A549 (cell line): Measurements from ENCODE around the gene NID1. TPM values are rescaled to one million over a fixed set of nuclear protein-coding genes. Genes with fewer than 3 reads are reported as not detected.

Experiments used
- ATAC-seq, 2 experiments: fragments of 200-7000 bp in 1 of 2; fragments of >200 bp in 1 of 2; cut with Nextera tagmentation in 1 of 2; cut with Tn5 transposase in 1 of 2; 3 replicates each; pipeline versions ENCODE4 v1.8.0 to v1.9.1; 2018 to 2020; ENCODE audit warnings: mild to moderate bottlenecking in 1 of 2, moderate library complexity in 1 of 2
- CTCF ChIA-PET: fragments of 300-600 bp; sonication (Branson Sonifier 250); formaldehyde crosslinking; extraction: SDS; loops from one replicate; lab custom pipeline; 2021; ENCODE audit warnings: antibody characterized with exemption, inconsistent platforms; lab: Yijun Ruan, JAX
- POLR2A ChIA-PET: fragments of 350-600 bp; formaldehyde crosslinking; extraction: SDS; loops from one replicate; lab custom pipeline; 2021; ENCODE audit warnings: antibody characterized with exemption, inconsistent platforms; lab: Yijun Ruan, JAX
- DNase-seq, 2 experiments: peaks; one replicate each; pipeline versions ENCODE4 v3.0.0 to v3.0.0-alpha.2; 2011 to 2016; ENCODE audit warnings: low read depth in 1 of 2, low spot score in 1 of 2
- FAIRE-seq: peaks from 2 replicates; lab custom pipeline; 2011; peaks lifted over from hg19 to GRCh38; lab: Jason Lieb, UNC
- H3K27ac ChIP-seq, 2 experiments: fragments of >200 bp; sonication (Bioruptor Twin); formaldehyde crosslinking; 3 replicates each; pipeline ENCODE4 v1.5.1; 2016 to 2017
- H3K4me1 ChIP-seq: fragments of >200 bp; sonication (Bioruptor Twin); formaldehyde crosslinking; 3 replicates; pipeline ENCODE4 v1.6.1; 2016
- H3K4me2 ChIP-seq: fragments of >200 bp; sonication (Bioruptor Twin); formaldehyde crosslinking; 3 replicates; pipeline ENCODE4 v1.6.1; 2016
- H3K4me3 ChIP-seq: fragments of >200 bp; sonication (Bioruptor Twin); formaldehyde crosslinking; 3 replicates; pipeline ENCODE4 v1.5.1; 2016
- H3K9me3 ChIP-seq: fragments of >200 bp; sonication (Bioruptor Twin); formaldehyde crosslinking; 3 replicates; pipeline ENCODE4 v1.6.1; 2016
- BCL3 ChIP-seq: fragments of >200 bp; sonication (Bioruptor Twin); formaldehyde crosslinking; IDR thresholded peaks from 3 replicates; pipeline ENCODE4 v1.6.1; 2016
- BHLHE40 ChIP-seq: IDR thresholded peaks from 2 replicates; pipeline ENCODE4 v1.6.1; 2012; ENCODE audit warnings: low read depth, low read length, inconsistent platforms
- CEBPB ChIP-seq, 2 experiments: fragments of >200 bp in 1 of 2; sonication (Bioruptor Twin) in 1 of 2; formaldehyde crosslinking in 1 of 2; IDR thresholded peaks; 2 replicates each; pipeline ENCODE4 v1.6.1; 2012 to 2016
- CHD4 ChIP-seq: fragments of 200-600 bp; sonication (generic); IDR thresholded peaks from 2 replicates; pipeline ENCODE4 v1.6.1; 2016; ENCODE audit warnings: antibody characterized with exemption, mild to moderate bottlenecking, borderline replicate concordance
- CTCF ChIP-seq: fragments of >200 bp; sonication (Bioruptor Twin); formaldehyde crosslinking; IDR thresholded peaks from 3 replicates; pipeline ENCODE4 v1.5.1; 2016
- ESRRA ChIP-seq: fragments of 150-350 bp; IDR thresholded peaks from 2 replicates; pipeline ENCODE4 v1.6.1; 2014; ENCODE audit warnings: mild to moderate bottlenecking, low read length, borderline replicate concordance
- FOSL2 ChIP-seq, 2 experiments: fragments of 450-650 bp in 1 of 2; fragments of >200 bp in 1 of 2; sonication (Bioruptor Twin) in 1 of 2; formaldehyde crosslinking; IDR thresholded peaks; 2 replicates each; pipeline versions ENCODE4 v1.5.0 to v1.6.1; 2016 to 2020; ENCODE audit warnings: mild to moderate bottlenecking in 1 of 2, moderate library complexity in 1 of 2
- FOXS1 ChIP-seq: fragments of 250-450 bp; sonication (Bioruptor Pico); IDR thresholded peaks from 2 replicates; pipeline ENCODE4 v1.5.0; 2020; ENCODE audit warnings: mild to moderate bottlenecking, moderate library complexity
- GATA3 ChIP-seq: IDR thresholded peaks from 2 replicates; pipeline ENCODE4 v1.6.1; 2012; ENCODE audit warnings: borderline replicate concordance
- HDAC2 ChIP-seq: fragments of 200-600 bp; sonication (generic); IDR thresholded peaks from 2 replicates; pipeline ENCODE4 v1.6.1; 2016
- HES2 ChIP-seq: fragments of >200 bp; sonication (Bioruptor Twin); formaldehyde crosslinking; IDR thresholded peaks from 2 replicates; pipeline ENCODE4 v1.6.1; 2016
- HEYL ChIP-seq: fragments of 250-450 bp; sonication (Bioruptor Pico); IDR thresholded peaks from 2 replicates; pipeline ENCODE4 v1.8.0; 2021; ENCODE audit warnings: mild to moderate bottlenecking, moderate library complexity
- HMGXB4 ChIP-seq: fragments of 250-450 bp; sonication (Bioruptor Pico); IDR thresholded peaks from 2 replicates; pipeline ENCODE4 v1.5.0; 2021; ENCODE audit warnings: mild to moderate bottlenecking, moderate library complexity, borderline replicate concordance
- HOXA7 ChIP-seq: fragments of 250-450 bp; sonication (Bioruptor Pico); IDR thresholded peaks from 2 replicates; pipeline ENCODE4 v1.5.0; 2020; ENCODE audit warnings: mild to moderate bottlenecking, moderate library complexity
- HOXB5 ChIP-seq: fragments of 250-450 bp; sonication (Bioruptor Pico); IDR thresholded peaks from 2 replicates; pipeline ENCODE4 v1.5.0; 2020; ENCODE audit warnings: mild to moderate bottlenecking, moderate library complexity
- JUNB ChIP-seq: fragments of >200 bp; sonication (Bioruptor Twin); formaldehyde crosslinking; IDR thresholded peaks from 2 replicates; pipeline ENCODE4 v1.6.1; 2016
- KDM1A ChIP-seq: fragments of 200-600 bp; sonication (generic); IDR thresholded peaks from 2 replicates; pipeline ENCODE4 v1.6.1; 2016; ENCODE audit warnings: low read depth, mild to moderate bottlenecking
- KDM5A ChIP-seq: fragments of 200-600 bp; sonication (generic); IDR thresholded peaks from 2 replicates; pipeline ENCODE4 v1.6.1; 2016; ENCODE audit warnings: antibody characterized with exemption, mild to moderate bottlenecking
- MAX ChIP-seq: IDR thresholded peaks from 2 replicates; pipeline ENCODE4 v1.6.1; 2012
- MAZ ChIP-seq: fragments of 150-350 bp; IDR thresholded peaks from 2 replicates; pipeline ENCODE4 v1.6.1; 2014; ENCODE audit warnings: antibody characterized with exemption, low read depth, low read length, borderline replicate concordance
- NFE2L2 ChIP-seq: fragments of 150-350 bp; conservative IDR thresholded peaks from 2 replicates; pipeline ENCODE4 v1.6.1; 2014; ENCODE audit warnings: low read length
- PBX3 ChIP-seq: IDR thresholded peaks from 2 replicates; pipeline ENCODE4 v1.6.1; 2012
- POLR2AphosphoS2 ChIP-seq: conservative IDR thresholded peaks from 2 replicates; pipeline ENCODE4 v1.6.1; 2012; ENCODE audit warnings: low read length, improper control_type of control experiment, inconsistent platforms
- RAD21 ChIP-seq, 2 experiments: fragments of >200 bp in 1 of 2; sonication (Bioruptor Twin) in 1 of 2; formaldehyde crosslinking in 1 of 2; IDR thresholded peaks in 1 of 2; conservative IDR thresholded peaks in 1 of 2; 2 replicates in 1 of 2; 3 replicates in 1 of 2; pipeline ENCODE4 v1.6.1; 2012 to 2018; ENCODE audit warnings: inconsistent platforms in 1 of 2
- RNF2 ChIP-seq: fragments of 200-600 bp; sonication (generic); IDR thresholded peaks from 2 replicates; pipeline ENCODE4 v1.6.1; 2016; ENCODE audit warnings: low read depth, mild to moderate bottlenecking, antibody characterized with exemption, moderate library complexity, borderline replicate concordance
- TFCP2L1 ChIP-seq: fragments of 250-450 bp; sonication (Bioruptor Pico); IDR thresholded peaks from 2 replicates; pipeline ENCODE4 v1.5.0; 2021; ENCODE audit warnings: mild to moderate bottlenecking
- TP53 ChIP-seq: fragments of 250-450 bp; sonication (Bioruptor Pico); IDR thresholded peaks from 2 replicates; pipeline ENCODE4 v1.5.0; 2021; ENCODE audit warnings: mild to moderate bottlenecking, moderate library complexity
- ZFP36 ChIP-seq: fragments of 450-650 bp; IDR thresholded peaks from 2 replicates; pipeline ENCODE4 v1.6.1; 2014; ENCODE audit warnings: borderline replicate concordance; ENCODE audit not compliant: partially characterized antibody
- WGBS: methylation state at CpG from one replicate; pipeline ENCODE4 v1.1.6; 2017; ENCODE audit errors: missing lambda C conversion rate; 5-methylcytosine and 5-hydroxymethylcytosine counted together
- polyA plus RNA-seq, 4 experiments: library from polyadenylated mRNA; depleted of rRNA in 3 of 4; stranded (reverse); fragments of >200 nt; fragmentation: RNase III in 1 of 4; extraction: RNeasy Plus Mini Kit Qiagen cat#74134 plus additional on column Dnase treatment in 1 of 4; gene quantifications; 2 replicates in 3 of 4; 3 replicates in 1 of 4; pipeline ENCODE4 v1.2.3, GENCODE V29; 2011 to 2017

Gene NID1
- polyA plus RNA-seq, 2 of the 4 experiments (the other 2 are of a cell fraction): 6.8 to 10.5 TPM

- TF ChIP-seq CTCF: no peak
- no peak for TF ChIP-seq BHLHE40
- no peak for TF ChIP-seq HEYL (CRISPR knock-in tag)
Measured at GRCh38 chr1:236067854-236068454, 3.1 kb upstream of the NID1 start (continued).

- 0 out of 3 replicates have a peak, but pooled peaks cover 5% of the 10 kb centered on the region for H3K4me1 ChIP-seq
- H3K27ac ChIP-seq: no peak overlapping the region
- DNase-seq: no peak
- 95% methylated on average over 6 of the region's 6 CpGs for WGBS
- ATAC-seq: no peak
- H3K9me3 ChIP-seq: no peaks in the 10 kb centered on the region
- ChIA-PET POLR2A (no interaction called here), CTCF (interaction anchor here (1.1 to 1.5 kb wide), 3 partner anchors 14 to 562 kb away, joined by 3 to 4 read pairs (median 4); partner anchors contain the start of gene B3GALNT2)
- no peak overlapping the region for H3K4me2 ChIP-seq
- no peak for FAIRE-seq
- no peak overlapping the region for H3K4me3 ChIP-seq
- TF ChIP-seq ESRRA (no peak), BHLHE40 (no peak), ZFP36 (no peak), CHD4 (no peak), CEBPB (IDR thresholded peaks at IDR 0.05) (no peak), HDAC2 (no peak), GATA3 (no peak), FOSL2 (IDR thresholded peaks at IDR 0.05) (no peak), FOSL2 (CRISPR knock-in tag; IDR thresholded peaks at IDR 0.05) (no peak), MAZ (no peak), TP53 (CRISPR knock-in tag) (no peak), NFE2L2 (no peak), HMGXB4 (CRISPR knock-in tag) (no peak), HOXB5 (no peak), TFCP2L1 (no peak), PBX3 (no peak)
Measured at GRCh38 chr1:236066828-236067386, 2.0 kb upstream of the NID1 start.

GRCh38 chr1:236066054-236066453 lies 1.2 kb upstream of the NID1 start:
- no peak for FAIRE-seq
- WGBS: 85% methylated on average over 6 of the region's 6 CpGs
- no peak for ATAC-seq
- no peaks in the 10 kb centered on the region for H3K9me3 ChIP-seq
- H3K4me1 ChIP-seq: 0 out of 3 replicates have a peak, but pooled peaks cover 5% of the 10 kb centered on the region
- ChIA-PET POLR2A (no interaction called here), CTCF (interaction anchor here (0.9 to 1.5 kb wide), 2 partner anchors 15 to 94 kb away, joined by 3 to 6 read pairs; no protein-coding TSS in a partner anchor)
- no peak overlapping the region for H3K4me3 ChIP-seq
- no peak overlapping the region for H3K4me2 ChIP-seq
- DNase-seq: no peak
- H3K27ac ChIP-seq: no peak overlapping the region
- TF ChIP-seq HES2: no peak
- no peak for TF ChIP-seq RNF2
- no peak for TF ChIP-seq KDM5A
- no peak for TF ChIP-seq RAD21 (conservative IDR thresholded peaks at IDR 0.05 in 1 of 2, IDR thresholded peaks at IDR 0.05 in 1 of 2)
- TF ChIP-seq HDAC2: no peak
- TF ChIP-seq BCL3: no peak
- TF ChIP-seq JUNB: no peak
- TF ChIP-seq MAZ: no peak
- no peak for TF ChIP-seq POLR2AphosphoS2
- TF ChIP-seq BHLHE40: no peak
- no peak for TF ChIP-seq FOXS1 (CRISPR knock-in tag)
- TF ChIP-seq HOXA7 (CRISPR knock-in tag): no peak
- no peak for TF ChIP-seq MAX
- TF ChIP-seq KDM1A: no peak
